GM19397 (cell line): ENCODE data around the gene SLC23A1.
"Not testable (repeated sequence)": the region's sequence is repeated elsewhere in the genome, so short reads cannot be mapped to it uniquely, and the experiment has no call there.

Source experiments
- ATAC-seq: cut with Tn5 transposase; IDR thresholded peaks from one replicate; pipeline ENCODE4 v1.9.1; 2021; ENCODE audit warnings: mild to moderate bottlenecking, moderate library complexity; ENCODE audit not compliant: unreplicated experiment

Gene SLC23A1

DNA sequence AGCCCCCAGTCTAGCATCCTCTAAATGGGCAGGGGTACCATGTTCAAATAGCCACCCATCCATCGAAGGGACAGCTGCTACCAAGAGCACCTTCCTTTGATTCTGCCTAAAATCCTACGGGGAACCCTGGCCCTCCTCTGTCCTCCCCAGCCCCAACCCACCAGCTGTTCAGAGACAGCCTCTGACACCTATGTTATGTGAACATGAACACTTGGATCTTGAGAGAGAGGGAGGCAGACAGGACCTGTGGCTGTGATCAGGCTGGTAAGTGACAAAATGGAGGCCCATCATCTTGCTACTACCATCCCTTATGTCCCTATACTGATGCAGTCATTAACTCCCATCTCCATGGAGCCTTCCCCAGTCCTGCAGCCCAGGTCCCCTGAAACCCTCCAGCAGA, 8.2 kb downstream of the SLC23A1 start:
- no peak for ATAC-seq

DNA sequence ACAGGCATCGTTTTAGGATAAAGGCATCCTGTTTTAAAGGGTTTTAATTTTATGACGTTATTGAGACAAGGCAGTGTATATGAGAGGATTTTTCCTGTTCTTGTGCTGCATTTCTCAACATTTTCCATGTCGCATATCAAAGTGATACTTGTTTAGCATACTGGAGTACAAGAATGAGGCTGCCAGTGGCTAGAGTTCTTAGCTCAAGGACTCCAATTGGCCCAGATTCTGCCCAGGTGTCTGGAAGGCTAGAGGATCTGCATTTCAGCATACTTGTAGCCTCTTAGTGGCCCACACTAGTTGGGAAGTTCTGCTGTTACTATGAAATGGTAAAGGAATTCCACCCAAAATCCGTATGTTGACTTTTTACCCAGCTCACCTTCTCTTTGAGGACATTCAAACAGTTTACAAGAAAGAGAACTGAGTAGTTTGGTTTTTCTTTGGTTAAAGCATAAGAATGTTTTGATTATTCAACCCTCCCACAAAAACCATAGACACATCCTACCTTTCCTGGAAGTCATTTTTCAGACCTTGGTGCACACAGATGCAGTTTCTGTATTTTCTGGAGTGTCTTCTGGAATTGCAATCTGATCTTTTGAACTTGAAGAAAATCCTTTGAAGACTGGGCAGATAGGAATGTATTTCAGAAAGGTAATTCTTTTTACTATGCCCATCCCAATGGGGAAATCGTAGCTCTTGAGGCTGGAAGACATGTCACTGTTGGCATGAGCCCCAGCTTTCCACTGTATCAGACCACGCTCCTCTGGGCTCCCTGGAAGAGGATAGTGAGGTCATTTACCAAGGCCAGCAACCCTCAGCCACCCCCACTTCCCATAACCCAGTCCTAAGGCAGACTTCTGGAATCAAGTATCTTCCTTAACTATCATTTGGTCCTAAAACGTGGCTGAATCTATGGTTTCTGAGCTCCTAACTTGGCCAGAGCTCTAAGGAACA, 11.3 kb downstream of the SLC23A1 start:
- ATAC-seq = no peak

DNA sequence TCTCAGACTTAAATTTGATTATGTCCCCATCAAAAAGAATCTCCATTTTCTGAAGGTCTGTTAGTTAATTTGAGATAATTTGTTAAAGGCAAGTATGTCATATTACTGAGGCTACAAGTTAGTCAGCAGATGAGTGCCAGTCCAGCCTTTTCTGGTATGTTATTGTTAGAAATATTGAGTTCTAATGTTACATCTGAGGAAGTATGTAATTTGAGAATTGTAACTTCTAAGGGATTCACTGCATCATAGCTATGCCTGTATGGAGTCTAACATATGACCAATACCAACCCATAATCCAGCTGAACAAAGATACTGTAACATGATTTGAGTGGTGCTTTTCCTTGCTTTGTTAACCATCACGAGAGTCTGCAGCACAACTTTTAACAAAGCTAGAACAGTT, 13.9 kb downstream of the SLC23A1 start:
- no peak for ATAC-seq

DNA sequence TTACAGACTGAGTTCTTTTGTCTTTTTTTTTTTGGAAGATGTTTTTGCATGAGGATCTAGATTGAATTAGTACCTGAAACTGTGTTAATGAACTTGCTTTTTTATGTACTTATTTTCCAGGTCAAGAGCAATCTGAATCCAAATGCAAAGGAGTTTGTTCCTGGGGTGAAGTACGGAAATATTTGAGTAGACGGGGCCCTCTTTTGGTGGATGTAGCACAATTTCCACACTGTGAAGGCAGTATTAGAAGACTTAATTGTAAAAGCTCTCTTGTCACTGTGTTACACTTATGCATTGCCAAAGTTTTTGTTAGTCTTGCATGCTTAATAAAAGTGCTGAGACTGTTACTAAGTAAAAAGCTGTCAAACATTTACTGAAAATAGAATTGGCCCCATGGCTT, 14.5 kb downstream of the SLC23A1 start:
- no peak for ATAC-seq

DNA sequence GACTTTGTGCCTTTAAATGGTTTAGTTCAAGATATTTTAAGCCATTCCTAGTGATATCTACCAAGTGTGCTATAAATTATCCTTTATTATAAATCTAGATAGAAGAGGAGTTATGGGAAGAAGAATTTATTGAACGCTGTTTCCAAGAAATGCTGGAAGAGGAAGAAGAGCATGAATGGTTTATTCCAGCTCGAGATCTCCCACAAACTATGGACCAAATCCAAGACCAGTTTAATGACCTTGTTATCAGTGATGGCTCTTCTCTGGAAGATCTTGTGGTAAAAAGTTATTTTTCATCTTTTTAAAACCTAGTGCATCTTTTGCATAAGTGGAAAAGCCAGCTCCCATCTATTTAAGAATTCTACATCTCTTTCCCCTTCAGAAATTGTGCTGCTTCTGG, 18.6 kb downstream of the SLC23A1 start:
- no peak for ATAC-seq

DNA sequence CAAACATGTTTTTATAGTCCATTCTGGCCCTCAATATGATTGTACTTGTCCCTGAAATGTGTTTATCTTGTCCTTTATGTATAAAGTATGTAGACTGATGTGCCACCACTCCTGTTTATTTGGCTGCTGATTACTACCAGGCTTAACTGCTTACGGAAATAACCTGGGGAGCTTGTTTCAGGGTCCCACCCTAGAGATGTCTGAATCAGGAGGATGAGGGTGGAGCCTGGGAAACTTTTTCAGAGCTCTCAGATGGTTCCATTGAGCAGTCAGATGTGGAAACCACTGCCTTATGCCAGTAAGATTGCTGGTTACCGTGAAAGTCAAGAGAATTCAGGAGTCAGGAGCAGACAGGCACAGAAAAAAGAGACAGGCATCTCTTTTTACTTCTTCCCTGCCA, 19.2 kb downstream of the SLC23A1 start:
- no peak for ATAC-seq

DNA sequence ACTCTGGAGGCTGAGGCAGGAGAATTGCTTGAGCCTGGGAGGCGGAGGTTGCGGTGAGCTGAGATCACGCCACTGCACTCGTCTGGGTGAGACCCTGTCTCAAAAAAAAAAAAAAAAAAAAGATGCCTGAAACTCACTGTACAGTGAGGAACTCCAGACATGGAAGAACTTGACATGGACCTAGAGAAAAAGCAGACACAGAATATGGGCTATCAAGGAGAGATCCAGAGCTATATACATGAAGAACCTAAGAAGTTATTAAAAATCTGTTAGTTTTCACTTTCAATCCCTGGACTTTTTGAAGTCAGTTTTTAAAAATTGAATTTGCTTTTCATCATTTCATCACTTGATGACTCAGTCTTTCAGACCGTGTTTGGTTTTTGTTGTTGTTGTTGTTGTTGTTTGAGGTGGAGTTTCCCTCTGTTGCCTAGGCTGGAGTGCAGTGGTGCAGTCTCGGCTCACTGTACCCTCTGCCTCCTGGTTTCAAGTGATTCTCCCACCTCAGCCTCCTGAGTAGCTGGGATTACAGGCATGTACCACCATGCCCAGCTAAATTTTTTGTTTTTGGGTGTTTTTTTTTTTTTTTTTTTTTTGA, 21.2 kb downstream of the SLC23A1 start:
- ATAC-seq = no peak

DNA sequence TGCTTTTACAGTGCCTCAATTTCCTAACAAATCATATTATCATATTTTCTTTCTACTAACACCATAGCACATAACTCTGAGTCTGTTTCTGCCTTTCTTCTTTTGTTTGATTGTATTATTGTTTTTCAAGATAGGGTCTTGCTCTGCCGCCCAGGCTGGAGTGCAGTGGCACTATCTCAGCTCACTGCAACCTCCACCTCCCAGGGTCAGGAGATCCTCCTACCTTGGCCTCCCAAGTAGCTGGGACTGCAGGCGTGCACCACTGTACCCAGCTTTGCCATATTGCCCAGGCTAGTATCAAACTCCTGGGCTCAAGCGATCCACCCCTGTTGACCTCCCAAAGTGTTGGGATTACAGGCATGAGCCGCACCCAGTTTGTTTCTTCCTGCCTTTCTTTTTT, 22.7 kb downstream of the SLC23A1 start:
- ATAC-seq = no peak

DNA sequence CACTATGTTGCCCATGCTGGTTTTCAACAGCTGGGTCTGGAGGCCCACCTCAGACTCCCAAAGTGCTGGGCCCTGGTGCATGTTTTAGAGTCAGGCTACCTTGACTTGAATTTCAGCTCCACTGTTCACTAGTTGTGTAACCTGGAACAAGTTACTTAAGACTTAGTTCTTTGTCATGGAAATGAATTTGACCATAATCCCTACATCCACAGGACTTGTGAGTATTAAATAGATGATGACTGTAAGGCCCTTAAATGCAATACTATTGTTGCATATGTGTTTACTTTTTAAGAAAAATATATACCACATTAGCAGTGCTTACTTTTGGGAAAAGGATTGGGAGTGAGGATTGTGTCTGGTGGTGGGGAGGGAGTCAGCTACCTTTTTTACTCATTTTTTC, 25.0 kb downstream of the SLC23A1 start:
- no peak for ATAC-seq

DNA sequence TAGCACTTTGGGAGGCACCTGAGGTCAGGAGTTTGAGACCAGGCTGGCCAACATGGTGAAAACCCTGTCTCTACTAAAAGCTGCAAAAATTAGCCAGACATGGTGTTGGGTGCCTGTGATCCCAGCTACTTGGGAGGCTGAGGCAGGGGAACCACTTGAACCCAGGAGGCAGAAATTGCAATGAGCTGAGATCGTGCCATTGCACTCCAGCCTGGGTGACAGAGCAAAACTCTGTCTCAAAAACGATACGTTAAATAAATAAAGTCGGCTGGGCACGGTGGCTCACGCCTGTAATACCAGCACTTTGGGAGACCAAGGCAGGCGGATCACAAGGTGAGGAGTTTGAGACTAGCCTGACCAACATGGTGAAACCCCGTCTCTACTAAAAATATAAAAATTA, 27.2 kb downstream of the SLC23A1 start:
- not testable (repeated sequence) for ATAC-seq

DNA sequence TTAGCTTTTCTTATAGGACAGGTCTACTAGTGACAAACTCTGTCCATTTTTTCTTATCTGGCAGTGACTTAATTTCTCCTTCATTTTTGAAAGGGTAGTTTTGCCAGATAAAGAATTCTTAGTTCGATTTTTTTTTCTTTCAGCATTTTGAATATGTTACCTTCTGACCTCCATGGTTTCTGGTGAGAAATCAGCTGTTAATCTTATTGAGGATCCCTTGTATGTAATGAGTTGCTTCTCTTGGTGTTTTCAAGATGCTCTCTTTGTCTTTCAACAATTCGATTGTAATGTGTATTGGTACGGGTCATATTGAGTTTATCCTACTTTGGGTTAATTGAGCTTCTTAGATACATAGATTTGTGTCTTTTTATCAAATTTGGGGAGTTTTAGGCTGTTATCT, 28.9 kb downstream of the SLC23A1 start:
- no peak for ATAC-seq

DNA sequence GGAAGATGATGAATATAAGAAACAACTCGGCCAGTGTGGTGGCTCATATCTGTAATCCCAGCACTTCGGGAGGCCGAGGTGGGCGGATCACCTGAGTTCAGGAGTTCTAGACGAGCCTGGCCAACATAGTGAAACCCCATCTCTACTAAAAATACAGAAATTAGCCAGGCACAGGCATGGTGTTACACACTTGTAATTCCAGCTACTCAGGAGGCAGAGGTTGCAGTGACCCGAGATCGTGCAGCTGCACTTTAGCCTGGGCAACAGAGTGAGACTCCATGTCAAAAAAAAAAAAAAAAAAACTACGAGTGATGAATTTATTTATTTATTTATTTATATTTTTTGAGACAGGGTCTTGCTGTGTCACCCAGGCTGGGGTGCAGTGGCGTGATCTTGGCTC, 35.2 kb downstream of the SLC23A1 start:
- ATAC-seq = not testable (repeated sequence)

DNA sequence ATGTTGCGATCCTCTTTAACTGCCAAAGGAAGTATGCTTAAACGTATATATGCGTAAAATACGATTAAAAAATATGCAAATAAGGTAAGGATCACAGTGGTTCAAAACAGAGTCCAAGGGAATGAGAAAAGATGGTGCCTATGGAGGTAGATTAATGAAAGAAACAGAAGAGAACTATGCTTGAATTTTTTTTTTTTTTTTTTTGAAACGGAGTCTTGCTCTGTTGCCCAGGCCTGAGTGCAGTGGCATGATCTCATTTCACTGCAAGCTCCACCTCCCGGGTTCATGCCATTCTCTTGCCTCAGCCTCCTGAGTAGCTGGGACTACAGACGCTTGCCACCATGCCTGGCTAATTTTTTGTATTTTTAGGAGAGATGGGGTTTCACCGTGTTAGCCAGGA, 37.7 kb downstream of the SLC23A1 start:
- not testable (repeated sequence) for ATAC-seq

DNA sequence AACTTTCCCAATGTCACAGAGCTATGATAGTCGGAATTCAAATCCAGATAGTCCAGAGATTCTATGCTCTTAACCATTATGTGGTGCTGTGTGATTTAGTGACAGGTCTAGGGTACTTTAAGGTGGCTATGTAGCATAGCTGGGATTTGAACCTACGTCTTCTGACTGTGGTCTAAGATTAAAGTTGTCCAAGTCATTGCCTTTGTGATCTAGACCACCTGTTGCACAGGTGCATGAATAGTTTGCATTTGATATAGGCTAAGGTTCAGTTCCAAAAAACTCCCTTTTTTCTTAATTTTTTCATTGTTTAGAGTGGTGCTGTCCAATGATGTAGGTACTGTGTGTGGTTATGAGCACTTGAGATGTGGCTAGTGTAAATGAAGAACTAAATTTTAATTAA, 38.9 kb downstream of the SLC23A1 start:
- ATAC-seq = no peak

DNA sequence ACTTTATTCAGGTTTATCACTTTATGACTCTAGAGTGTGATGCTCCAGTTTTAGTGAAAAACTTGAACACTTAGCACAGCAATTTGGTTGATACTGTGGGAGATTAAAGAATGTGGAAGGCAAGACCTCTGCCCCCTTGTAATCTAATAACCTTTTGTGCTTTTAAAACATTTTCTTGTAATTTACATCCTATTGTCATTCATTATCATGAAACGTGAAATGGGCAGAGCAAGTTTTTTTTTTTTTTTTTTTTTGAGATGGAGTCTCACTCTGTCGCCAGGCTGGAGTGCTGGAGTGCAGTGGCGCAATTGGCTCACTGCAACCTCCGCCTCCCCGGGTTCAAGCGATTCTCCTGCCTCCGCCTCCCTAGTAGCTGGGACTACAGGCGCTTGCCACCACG, 39.6 kb downstream of the SLC23A1 start:
- no peak for ATAC-seq

DNA sequence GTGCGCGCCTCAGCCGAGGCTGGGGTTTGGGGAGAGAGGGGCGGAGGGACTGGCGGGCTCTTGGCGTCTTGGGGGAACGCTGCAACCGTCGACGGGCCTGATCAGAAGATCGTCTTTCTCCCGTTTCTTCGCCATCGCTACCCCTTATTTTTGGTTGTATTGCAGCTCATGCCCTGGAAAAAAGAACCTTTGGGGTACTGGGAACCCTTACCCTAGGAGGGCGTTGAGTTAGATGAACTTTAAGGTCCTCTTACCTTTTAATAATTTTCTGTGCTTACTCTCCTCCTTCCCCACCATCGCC, 40.7 kb downstream of the SLC23A1 start:
- peak; percentile 51 for ATAC-seq

DNA sequence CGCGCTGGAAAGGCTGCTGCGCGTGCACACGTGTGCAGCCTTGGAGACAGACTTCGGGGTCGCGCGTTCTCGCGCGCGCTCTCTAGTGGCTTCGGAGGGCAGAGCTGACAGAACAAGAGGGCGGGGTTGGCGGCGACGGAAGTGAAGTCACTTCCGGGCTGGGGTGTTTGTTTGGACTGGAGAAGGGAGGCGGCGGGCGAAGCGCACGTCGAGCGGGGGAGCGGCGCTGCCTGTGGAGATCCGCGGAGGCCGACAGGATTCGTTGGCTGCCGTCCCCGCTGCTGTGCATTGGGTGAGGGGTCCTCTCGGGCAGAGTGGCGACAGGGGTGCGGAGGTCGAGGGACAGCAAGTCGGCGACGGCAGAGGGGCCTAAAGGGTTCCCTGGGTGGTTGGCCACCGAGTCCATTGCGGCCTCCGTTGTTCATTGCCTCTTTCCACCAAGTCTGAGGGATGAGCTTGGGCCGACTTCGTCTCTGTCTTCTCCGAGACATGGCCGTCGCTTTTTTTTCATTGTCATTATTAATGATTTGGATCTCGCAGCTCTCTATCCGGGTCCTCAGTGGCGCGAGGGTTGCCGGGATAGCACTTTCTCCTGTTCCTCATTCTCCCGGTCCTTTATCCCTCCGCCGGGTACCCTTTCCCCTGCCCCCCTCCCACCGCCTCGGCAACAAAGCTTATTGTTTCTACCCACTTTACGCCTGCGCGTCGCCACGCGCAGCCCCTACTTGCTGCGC, 41.2 kb downstream of the SLC23A1 start, which contains the start of gene PAIP2:
TSS of gene PAIP2 (plus strand) at position 166 of the 734 bp plus-strand sequence. CDS start 21,931 bp downstream, outside the sequence.
- peak; percentile 92 for ATAC-seq

DNA sequence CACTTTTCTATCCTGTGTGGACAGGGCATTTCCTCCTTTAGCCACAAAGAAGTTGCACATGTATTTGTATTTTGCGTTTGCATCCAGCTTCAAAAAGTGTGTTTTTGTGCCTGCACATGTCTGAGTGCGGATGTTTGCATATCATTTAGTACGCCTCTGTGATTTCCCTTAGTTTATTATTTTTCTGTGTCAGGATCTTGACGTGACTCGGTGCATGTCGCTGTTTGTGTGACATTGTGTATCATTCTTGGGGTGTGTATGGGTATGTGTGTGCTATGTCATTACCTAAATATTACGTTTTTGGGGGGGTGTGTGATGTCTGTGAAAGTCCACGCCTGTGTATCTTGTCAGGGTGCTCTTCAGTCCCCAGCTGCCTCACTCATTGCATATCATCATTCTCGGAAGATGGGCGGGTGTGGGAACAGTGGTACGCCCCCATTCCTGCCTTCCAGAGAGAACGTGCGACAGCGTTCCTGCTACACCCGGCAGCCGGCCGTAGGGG, 41.9 kb downstream of the SLC23A1 start:
- ATAC-seq = no peak

DNA sequence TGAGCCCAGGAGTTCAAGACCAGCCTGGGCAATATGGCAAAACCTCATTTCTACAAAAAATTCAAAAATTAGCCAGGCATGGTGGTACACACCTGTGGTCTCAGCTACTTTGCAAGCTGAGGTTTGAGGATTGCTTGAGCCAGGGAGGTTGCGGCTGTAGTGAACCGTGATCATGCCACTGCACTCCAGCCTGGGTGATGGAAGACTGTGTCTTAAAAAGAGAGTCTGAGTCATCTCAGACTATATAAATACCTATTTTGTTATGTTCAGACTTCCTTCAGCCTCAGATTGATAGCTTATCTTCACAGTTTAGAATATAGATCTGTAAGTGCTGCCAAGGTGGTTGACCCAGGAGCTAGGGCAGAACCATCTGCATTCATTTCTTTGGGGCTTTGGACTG, 43.0 kb downstream of the SLC23A1 start:
- no peak for ATAC-seq

DNA sequence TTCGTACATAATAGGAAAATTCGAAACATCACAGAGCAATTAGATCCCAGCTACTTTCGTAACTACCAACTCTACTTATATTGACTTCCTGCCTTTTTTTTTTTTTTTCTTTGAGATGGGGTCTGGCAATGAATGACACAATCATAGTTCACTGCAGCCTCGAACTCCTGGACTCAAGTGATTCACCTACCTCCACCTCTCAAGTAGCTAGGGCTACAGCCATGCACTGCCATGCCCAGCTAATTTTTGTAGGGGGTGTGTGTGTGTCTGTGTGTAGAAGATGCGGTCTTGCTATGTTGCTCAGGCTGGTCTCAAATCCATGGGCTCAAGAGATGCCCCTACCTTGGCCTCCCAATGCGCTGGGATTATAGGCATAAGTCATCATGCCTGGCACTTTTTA, 47.3 kb downstream of the SLC23A1 start:
- ATAC-seq = no peak
